GM23338 (cell line): ENCODE results near the gene ERCC1.

Experiments used
- CREB1 ChIP-seq: fragments of 250-450 bp; sonication (Bioruptor Pico); IDR thresholded peaks from 2 replicates; pipeline ENCODE4 v1.5.0; 2020; ENCODE audit warnings: low read depth, mild to moderate bottlenecking, moderate library complexity
- EZH2 ChIP-seq: fragments of 200-600 bp; sonication (generic); IDR thresholded peaks from one replicate; pipeline ENCODE4 v1.8.0; 2017; ENCODE audit warnings: antibody characterized with exemption, mild to moderate bottlenecking, low read depth; ENCODE audit not compliant: unreplicated experiment
- TF ChIP-seq, protein P1 (sequence below), 2 experiments: fragments of 200-600 bp in 1 of 2; sonication (generic) in 1 of 2; conservative IDR thresholded peaks; 2 replicates each; pipeline versions ENCODE4 v1.5.1 to v1.6.1; 2016 to 2017; ENCODE audit warnings: antibody characterized with exemption in 2 of 2, low read depth in 2 of 2, mild to moderate bottlenecking in 2 of 2, moderate library complexity in 1 of 2

DNA sequence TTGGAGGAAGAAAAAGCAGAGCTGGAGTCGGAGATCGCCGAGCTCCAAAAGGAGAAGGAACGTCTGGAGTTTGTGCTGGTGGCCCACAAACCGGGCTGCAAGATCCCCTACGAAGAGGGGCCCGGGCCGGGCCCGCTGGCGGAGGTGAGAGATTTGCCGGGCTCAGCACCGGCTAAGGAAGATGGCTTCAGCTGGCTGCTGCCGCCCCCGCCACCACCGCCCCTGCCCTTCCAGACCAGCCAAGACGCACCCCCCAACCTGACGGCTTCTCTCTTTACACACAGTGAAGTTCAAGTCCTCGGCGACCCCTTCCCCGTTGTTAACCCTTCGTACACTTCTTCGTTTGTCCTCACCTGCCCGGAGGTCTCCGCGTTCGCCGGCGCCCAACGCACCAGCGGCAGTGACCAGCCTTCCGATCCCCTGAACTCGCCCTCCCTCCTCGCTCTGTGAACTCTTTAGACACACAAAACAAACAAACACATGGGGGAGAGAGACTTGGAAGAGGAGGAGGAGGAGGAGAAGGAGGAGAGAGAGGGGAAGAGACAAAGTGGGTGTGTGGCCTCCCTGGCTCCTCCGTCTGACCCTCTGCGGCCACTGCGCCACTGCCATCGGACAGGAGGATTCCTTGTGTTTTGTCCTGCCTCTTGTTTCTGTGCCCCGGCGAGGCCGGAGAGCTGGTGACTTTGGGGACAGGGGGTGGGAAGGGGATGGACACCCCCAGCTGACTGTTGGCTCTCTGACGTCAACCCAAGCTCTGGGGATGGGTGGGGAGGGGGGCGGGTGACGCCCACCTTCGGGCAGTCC, 49.0 kb upstream of the ERCC1 start:
- TF ChIP-seq, protein P1, sequence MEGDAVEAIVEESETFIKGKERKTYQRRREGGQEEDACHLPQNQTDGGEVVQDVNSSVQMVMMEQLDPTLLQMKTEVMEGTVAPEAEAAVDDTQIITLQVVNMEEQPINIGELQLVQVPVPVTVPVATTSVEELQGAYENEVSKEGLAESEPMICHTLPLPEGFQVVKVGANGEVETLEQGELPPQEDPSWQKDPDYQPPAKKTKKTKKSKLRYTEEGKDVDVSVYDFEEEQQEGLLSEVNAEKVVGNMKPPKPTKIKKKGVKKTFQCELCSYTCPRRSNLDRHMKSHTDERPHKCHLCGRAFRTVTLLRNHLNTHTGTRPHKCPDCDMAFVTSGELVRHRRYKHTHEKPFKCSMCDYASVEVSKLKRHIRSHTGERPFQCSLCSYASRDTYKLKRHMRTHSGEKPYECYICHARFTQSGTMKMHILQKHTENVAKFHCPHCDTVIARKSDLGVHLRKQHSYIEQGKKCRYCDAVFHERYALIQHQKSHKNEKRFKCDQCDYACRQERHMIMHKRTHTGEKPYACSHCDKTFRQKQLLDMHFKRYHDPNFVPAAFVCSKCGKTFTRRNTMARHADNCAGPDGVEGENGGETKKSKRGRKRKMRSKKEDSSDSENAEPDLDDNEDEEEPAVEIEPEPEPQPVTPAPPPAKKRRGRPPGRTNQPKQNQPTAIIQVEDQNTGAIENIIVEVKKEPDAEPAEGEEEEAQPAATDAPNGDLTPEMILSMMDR (conservative IDR thresholded peaks at IDR 0.05; ENCODE audit: low read depth in 2 of 2): no peak
- TF ChIP-seq CREB1 (CRISPR knock-in tag): no peak
- no peak for TF ChIP-seq EZH2
